A549 (cell line): ENCODE data around the gene PPP5C. TPM values are rescaled to one million over a fixed set of nuclear protein-coding genes. Genes with fewer than 3 reads are reported as not detected.

ENCODE experiments used
- ATAC-seq, 2 experiments: fragments of 200-7000 bp in 1 of 2; fragments of >200 bp in 1 of 2; cut with Nextera tagmentation in 1 of 2; cut with Tn5 transposase in 1 of 2; 3 replicates each; pipeline versions ENCODE4 v1.8.0 to v1.9.1; 2018 to 2020; ENCODE audit warnings: mild to moderate bottlenecking in 1 of 2, moderate library complexity in 1 of 2
- CTCF ChIA-PET: fragments of 300-600 bp; sonication (Branson Sonifier 250); formaldehyde crosslinking; extraction: SDS; loops from one replicate; lab custom pipeline; 2021; ENCODE audit warnings: antibody characterized with exemption, inconsistent platforms; lab: Yijun Ruan, JAX
- POLR2A ChIA-PET: fragments of 350-600 bp; formaldehyde crosslinking; extraction: SDS; loops from one replicate; lab custom pipeline; 2021; ENCODE audit warnings: antibody characterized with exemption, inconsistent platforms; lab: Yijun Ruan, JAX
- DNase-seq, 2 experiments: peaks; one replicate each; pipeline versions ENCODE4 v3.0.0 to v3.0.0-alpha.2; 2011 to 2016; ENCODE audit warnings: low read depth in 1 of 2, low spot score in 1 of 2
- FAIRE-seq: peaks from 2 replicates; lab custom pipeline; 2011; peaks lifted over from hg19 to GRCh38; lab: Jason Lieb, UNC
- H3K27ac ChIP-seq, 2 experiments: fragments of >200 bp; sonication (Bioruptor Twin); formaldehyde crosslinking; 3 replicates each; pipeline ENCODE4 v1.5.1; 2016 to 2017
- H3K4me1 ChIP-seq: fragments of >200 bp; sonication (Bioruptor Twin); formaldehyde crosslinking; 3 replicates; pipeline ENCODE4 v1.6.1; 2016
- H3K4me2 ChIP-seq: fragments of >200 bp; sonication (Bioruptor Twin); formaldehyde crosslinking; 3 replicates; pipeline ENCODE4 v1.6.1; 2016
- H3K4me3 ChIP-seq: fragments of >200 bp; sonication (Bioruptor Twin); formaldehyde crosslinking; 3 replicates; pipeline ENCODE4 v1.5.1; 2016
- H3K9me3 ChIP-seq: fragments of >200 bp; sonication (Bioruptor Twin); formaldehyde crosslinking; 3 replicates; pipeline ENCODE4 v1.6.1; 2016
- CHD4 ChIP-seq: fragments of 200-600 bp; sonication (generic); IDR thresholded peaks from 2 replicates; pipeline ENCODE4 v1.6.1; 2016; ENCODE audit warnings: antibody characterized with exemption, mild to moderate bottlenecking, borderline replicate concordance
- EHMT2 ChIP-seq: fragments of 200-600 bp; sonication (generic); IDR thresholded peaks from 2 replicates; pipeline ENCODE4 v1.6.1; 2016; ENCODE audit warnings: antibody characterized with exemption, low read depth, mild to moderate bottlenecking, moderate library complexity
- EP300 ChIP-seq, 2 experiments: fragments of >200 bp; sonication (Bioruptor Twin); formaldehyde crosslinking; IDR thresholded peaks; 2 replicates in 1 of 2; 3 replicates in 1 of 2; pipeline ENCODE4 v1.6.1; 2016 to 2017
- ESRRA ChIP-seq: fragments of 150-350 bp; IDR thresholded peaks from 2 replicates; pipeline ENCODE4 v1.6.1; 2014; ENCODE audit warnings: mild to moderate bottlenecking, low read length, borderline replicate concordance
- FOSL2 ChIP-seq, 2 experiments: fragments of 450-650 bp in 1 of 2; fragments of >200 bp in 1 of 2; sonication (Bioruptor Twin) in 1 of 2; formaldehyde crosslinking; IDR thresholded peaks; 2 replicates each; pipeline versions ENCODE4 v1.5.0 to v1.6.1; 2016 to 2020; ENCODE audit warnings: mild to moderate bottlenecking in 1 of 2, moderate library complexity in 1 of 2
- HDAC2 ChIP-seq: fragments of 200-600 bp; sonication (generic); IDR thresholded peaks from 2 replicates; pipeline ENCODE4 v1.6.1; 2016
- HOXB5 ChIP-seq: fragments of 250-450 bp; sonication (Bioruptor Pico); IDR thresholded peaks from 2 replicates; pipeline ENCODE4 v1.5.0; 2020; ENCODE audit warnings: mild to moderate bottlenecking, moderate library complexity
- JUNB ChIP-seq: fragments of >200 bp; sonication (Bioruptor Twin); formaldehyde crosslinking; IDR thresholded peaks from 2 replicates; pipeline ENCODE4 v1.6.1; 2016
- KDM1A ChIP-seq: fragments of 200-600 bp; sonication (generic); IDR thresholded peaks from 2 replicates; pipeline ENCODE4 v1.6.1; 2016; ENCODE audit warnings: low read depth, mild to moderate bottlenecking
- MAFK ChIP-seq: fragments of 450-650 bp; IDR thresholded peaks from 2 replicates; pipeline ENCODE4 v1.6.1; 2014; ENCODE audit not compliant: partially characterized antibody
- MAX ChIP-seq: IDR thresholded peaks from 2 replicates; pipeline ENCODE4 v1.6.1; 2012
- MAZ ChIP-seq: fragments of 150-350 bp; IDR thresholded peaks from 2 replicates; pipeline ENCODE4 v1.6.1; 2014; ENCODE audit warnings: antibody characterized with exemption, low read depth, low read length, borderline replicate concordance
- MYC ChIP-seq: IDR thresholded peaks from 2 replicates; pipeline ENCODE4 v1.6.1; 2012; ENCODE audit warnings: mild to moderate bottlenecking, inconsistent platforms, low read length, improper control_type of control experiment, borderline replicate concordance
- NFE2L2 ChIP-seq: fragments of 150-350 bp; conservative IDR thresholded peaks from 2 replicates; pipeline ENCODE4 v1.6.1; 2014; ENCODE audit warnings: low read length
- NPAS2 ChIP-seq: fragments of 250-450 bp; sonication (Bioruptor Pico); IDR thresholded peaks from 2 replicates; pipeline ENCODE4 v1.8.0; 2022; ENCODE audit warnings: mild to moderate bottlenecking, moderate library complexity, borderline replicate concordance
- POLR2AphosphoS2 ChIP-seq: conservative IDR thresholded peaks from 2 replicates; pipeline ENCODE4 v1.6.1; 2012; ENCODE audit warnings: low read length, improper control_type of control experiment, inconsistent platforms
- RARB ChIP-seq: fragments of 250-450 bp; sonication (Bioruptor Pico); IDR thresholded peaks from 2 replicates; pipeline ENCODE4 v1.8.0; 2021; ENCODE audit warnings: mild to moderate bottlenecking, moderate library complexity
- RFX5 ChIP-seq: fragments of 450-650 bp; IDR thresholded peaks from 2 replicates; pipeline ENCODE4 v1.7.1; 2014; ENCODE audit warnings: antibody characterized with exemption, mild to moderate bottlenecking, moderate library complexity
- SREBF2 ChIP-seq: fragments of 450-650 bp; IDR thresholded peaks from 2 replicates; pipeline ENCODE4 v1.6.1; 2014; ENCODE audit warnings: mild to moderate bottlenecking, moderate library complexity
- TP53 ChIP-seq: fragments of 250-450 bp; sonication (Bioruptor Pico); IDR thresholded peaks from 2 replicates; pipeline ENCODE4 v1.5.0; 2021; ENCODE audit warnings: mild to moderate bottlenecking, moderate library complexity
- USF2 ChIP-seq: fragments of 450-650 bp; IDR thresholded peaks from 2 replicates; pipeline ENCODE4 v1.6.1; 2014; ENCODE audit warnings: antibody characterized with exemption
- ZNF302 ChIP-seq: fragments of 250-450 bp; sonication (Bioruptor Pico); IDR thresholded peaks from 2 replicates; pipeline ENCODE4 v1.9.0; 2021; ENCODE audit warnings: inconsistent platforms, mild to moderate bottlenecking, moderate library complexity
- ZSCAN20 ChIP-seq: fragments of 250-450 bp; sonication (Bioruptor Pico); IDR thresholded peaks from 2 replicates; pipeline ENCODE4 v1.8.0; 2022; ENCODE audit warnings: mild to moderate bottlenecking, moderate library complexity
- WGBS: methylation state at CpG from one replicate; pipeline ENCODE4 v1.1.6; 2017; ENCODE audit errors: missing lambda C conversion rate; 5-methylcytosine and 5-hydroxymethylcytosine counted together
- polyA plus RNA-seq, 4 experiments: library from polyadenylated mRNA; depleted of rRNA in 3 of 4; stranded (reverse); fragments of >200 nt; fragmentation: RNase III in 1 of 4; extraction: RNeasy Plus Mini Kit Qiagen cat#74134 plus additional on column Dnase treatment in 1 of 4; gene quantifications; 2 replicates in 3 of 4; 3 replicates in 1 of 4; pipeline ENCODE4 v1.2.3, GENCODE V29; 2011 to 2017
- TF ChIP-seq, protein P1 (sequence below): IDR thresholded peaks from 2 replicates; pipeline ENCODE4 v1.6.1; 2012; ENCODE audit warnings: low read depth, borderline replicate concordance

Gene PPP5C
- polyA plus RNA-seq, 2 of the 4 experiments (the other 2 are of a cell fraction), result 94.2 to 107 TPM

DNA sequence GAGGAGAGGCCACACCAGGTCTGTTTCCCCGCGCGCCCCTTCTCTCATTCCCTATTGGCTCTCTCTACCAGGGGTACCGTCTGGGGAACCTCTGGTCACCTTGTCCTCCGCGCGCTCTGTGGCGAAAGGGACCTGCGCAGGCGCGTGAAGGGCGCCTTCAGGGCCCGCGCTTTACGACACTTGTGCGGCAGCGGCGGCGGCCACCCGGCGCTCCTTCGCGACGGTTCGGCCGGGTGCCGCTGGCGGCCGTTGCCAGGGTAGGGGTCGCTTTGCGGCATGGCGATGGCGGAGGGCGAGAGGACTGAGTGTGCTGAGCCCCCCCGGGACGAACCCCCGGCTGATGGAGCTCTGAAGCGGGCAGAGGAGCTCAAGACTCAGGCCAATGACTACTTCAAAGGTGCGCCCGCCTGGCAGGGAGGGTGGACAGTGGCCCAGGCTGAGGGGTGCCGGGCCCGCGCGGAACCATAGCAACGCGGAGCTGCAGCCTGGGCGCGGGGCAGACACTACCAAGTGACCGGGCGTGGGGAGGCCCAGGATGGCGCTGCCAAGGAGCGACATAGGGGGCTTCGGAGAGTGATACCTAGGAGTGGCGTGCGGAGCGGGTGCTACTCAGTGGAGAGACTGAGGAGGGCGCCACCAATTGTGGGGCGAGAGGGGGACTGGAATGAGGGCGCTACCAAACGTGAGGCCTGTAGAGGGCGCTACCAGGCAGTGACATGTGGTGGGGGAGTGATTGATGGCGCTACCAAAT is at the start of gene PPP5C (continued):
- TF ChIP-seq POLR2AphosphoS2, result no peak
- TF ChIP-seq NPAS2 (CRISPR knock-in tag), result no peak
- TF ChIP-seq KDM1A, result no peak
- TF ChIP-seq, protein P1, sequence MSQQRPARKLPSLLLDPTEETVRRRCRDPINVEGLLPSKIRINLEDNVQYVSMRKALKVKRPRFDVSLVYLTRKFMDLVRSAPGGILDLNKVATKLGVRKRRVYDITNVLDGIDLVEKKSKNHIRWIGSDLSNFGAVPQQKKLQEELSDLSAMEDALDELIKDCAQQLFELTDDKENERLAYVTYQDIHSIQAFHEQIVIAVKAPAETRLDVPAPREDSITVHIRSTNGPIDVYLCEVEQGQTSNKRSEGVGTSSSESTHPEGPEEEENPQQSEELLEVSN, result peak; percentile 90; the same call in 1 of the 2 replicates
- TF ChIP-seq MYC, result no peak; the same call in 1 of the 2 replicates
- 0 out of 2 replicates have a peak, but pooled peaks have one; percentile 50 for TF ChIP-seq MAZ

GRCh38 chr19:46297700-46298478 is 49.0 kb upstream of the PPP5C start:
- no peaks in the 10 kb centered on the region for H3K9me3 ChIP-seq
- no peak overlapping the region for H3K4me3 ChIP-seq
- TF ChIP-seq EHMT2, result no peak
- no peak for TF ChIP-seq MAFK
- TF ChIP-seq POLR2AphosphoS2, result no peak
- no peak for TF ChIP-seq RARB (CRISPR knock-in tag)
- no peak for TF ChIP-seq USF2
- no peak for TF ChIP-seq SREBF2
- no peak for TF ChIP-seq NFE2L2
- TF ChIP-seq FOSL2 (IDR thresholded peaks at IDR 0.05), result no peak
- no peak for TF ChIP-seq FOSL2 (CRISPR knock-in tag; IDR thresholded peaks at IDR 0.05)
- no peak for TF ChIP-seq HDAC2
- no peak for TF ChIP-seq EP300 (IDR thresholded peaks at IDR 0.05)
- TF ChIP-seq RFX5, result no peak
- no peak for TF ChIP-seq HOXB5 (CRISPR knock-in tag)
- no peak for TF ChIP-seq KDM1A
- TF ChIP-seq ESRRA, result no peak
- no peak for TF ChIP-seq TP53 (CRISPR knock-in tag)
- TF ChIP-seq ZNF302 (CRISPR knock-in tag), result no peak
- TF ChIP-seq, all 56 proteins: peak for 0
- peaks cover 34% of the 10 kb centered on the region for H3K4me1 ChIP-seq
- WGBS, result 91% methylated on average over 12 of the region's 19 CpGs
- DNase-seq (no peak), ATAC-seq (peak; percentile 6 to 29; a peak in 3 of 6 replicates), FAIRE-seq (no peak)
- CTCF ChIA-PET, result interaction anchor here (0.8 to 5.9 kb wide), 11 partner anchors 12 to 407 kb away, joined by 3 to 62 read pairs (median 3); partner anchors contain the start of gene PPP5C
- peak overlapping the region; percentile 72 for H3K4me2 ChIP-seq
- H3K27ac ChIP-seq, result peak overlapping the region; percentile 65 to 76; a peak in 5 of 6 replicates
- POLR2A ChIA-PET, result no interaction called here

DNA sequence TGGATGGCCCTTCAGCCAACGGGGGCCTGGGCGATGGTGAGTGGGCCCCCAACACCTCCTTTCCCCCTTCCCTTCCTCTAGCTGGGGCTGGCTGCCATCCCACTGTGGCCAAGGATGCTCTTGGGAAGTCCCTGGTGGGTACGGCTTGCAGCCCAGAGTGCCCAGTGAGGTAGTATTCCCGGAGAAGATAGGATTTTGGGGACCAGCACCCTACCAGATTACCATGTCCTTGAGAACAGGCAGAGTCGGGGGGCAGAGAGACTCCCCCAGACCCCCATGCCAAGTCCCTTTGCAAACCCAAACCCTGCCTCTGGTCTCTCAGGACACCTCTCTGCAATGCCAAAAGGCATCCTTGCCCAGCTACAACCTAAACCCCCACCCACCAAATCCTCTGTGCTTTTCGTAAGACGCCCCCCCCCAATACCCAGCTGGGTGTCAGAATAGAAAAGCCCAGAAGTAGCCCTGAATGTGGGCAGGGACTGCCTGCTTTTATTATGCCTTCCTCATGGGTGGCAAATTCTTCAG is 48.3 kb upstream of the PPP5C start:
- Histone ChIP-seq H3K27ac (peak overlapping the region; percentile 65 to 76), H3K9me3 (no peaks in the 10 kb centered on the region), H3K4me2 (peak overlapping the region; percentile 72), H3K4me3 (peak overlapping the region; percentile 15; the same call in 1 of the 3 replicates), H3K4me1 (peaks cover 34% of the 10 kb centered on the region)
- DNase-seq, result no peak
- no peak for FAIRE-seq
- 9% methylated on average over 5 of the region's 7 CpGs for WGBS
- ATAC-seq, result peak; percentile 25 to 26; a peak in 3 of 6 replicates
- ChIA-PET CTCF (interaction anchor here (1.0 to 5.9 kb wide), 6 partner anchors 11 to 406 kb away, joined by 3 to 62 read pairs (median 5); partner anchors contain the start of gene PPP5C), POLR2A (interaction anchor here (1.0 kb wide), 2 partner anchors 9 to 75 kb away, joined by 5 to 9 read pairs; no protein-coding TSS in a partner anchor)
- no peak for TF ChIP-seq MAX
- TF ChIP-seq JUNB, result no peak
- TF ChIP-seq CHD4, result no peak
- no peak for TF ChIP-seq SREBF2
- no peak for TF ChIP-seq ZSCAN20
- no peak for TF ChIP-seq HDAC2
- TF ChIP-seq EP300 (IDR thresholded peaks at IDR 0.05), result no peak
- no peak for TF ChIP-seq HOXB5 (CRISPR knock-in tag)
